Measurements from ENCODE around the gene GTF3C1. TPM values are rescaled to one million over a fixed set of nuclear protein-coding genes. Genes with fewer than 3 reads are reported as not detected.
A peak's percentile ranks its signal among the peaks of the same experiment; 100 is the strongest.

GTF3C1 gene
- total RNA-seq, 6 experiments from 2014 or later, result 66.6 to 86.1 (median 80.3) TPM

DNA sequence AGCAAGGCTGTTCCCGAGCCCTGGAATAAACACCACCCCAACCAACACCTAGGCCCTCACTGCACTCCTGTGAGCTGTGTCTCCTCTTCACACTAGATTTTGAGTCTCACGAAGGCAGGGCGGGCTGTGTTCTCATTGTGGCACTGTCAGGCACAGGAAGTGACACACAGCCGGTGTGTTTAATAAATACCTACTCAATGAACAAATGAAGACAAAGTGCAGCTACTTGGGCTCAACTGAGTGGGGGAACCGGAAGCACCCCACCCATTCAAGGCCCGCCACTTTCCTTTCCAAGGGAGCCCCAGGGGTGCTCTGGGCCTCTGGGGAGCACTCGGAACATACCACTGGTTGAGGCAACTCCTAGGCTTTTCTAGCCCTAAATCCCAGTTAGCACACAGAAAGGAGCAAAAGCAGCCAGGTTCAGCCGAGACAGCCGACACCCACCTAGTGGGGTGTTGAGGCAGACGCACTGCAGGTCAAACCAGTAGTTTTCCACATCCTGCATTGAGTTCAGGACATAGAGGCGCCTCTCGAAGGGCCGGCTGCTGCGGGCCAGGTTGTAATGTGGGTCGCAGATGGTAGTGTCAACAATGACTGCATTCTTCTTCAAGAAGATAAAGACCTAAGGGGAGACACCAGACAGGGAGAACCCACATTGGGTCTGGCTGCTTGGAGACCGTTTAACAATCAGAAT, 57.7 kb downstream of the GTF3C1 start:
- TF ChIP-seq, protein P1, sequence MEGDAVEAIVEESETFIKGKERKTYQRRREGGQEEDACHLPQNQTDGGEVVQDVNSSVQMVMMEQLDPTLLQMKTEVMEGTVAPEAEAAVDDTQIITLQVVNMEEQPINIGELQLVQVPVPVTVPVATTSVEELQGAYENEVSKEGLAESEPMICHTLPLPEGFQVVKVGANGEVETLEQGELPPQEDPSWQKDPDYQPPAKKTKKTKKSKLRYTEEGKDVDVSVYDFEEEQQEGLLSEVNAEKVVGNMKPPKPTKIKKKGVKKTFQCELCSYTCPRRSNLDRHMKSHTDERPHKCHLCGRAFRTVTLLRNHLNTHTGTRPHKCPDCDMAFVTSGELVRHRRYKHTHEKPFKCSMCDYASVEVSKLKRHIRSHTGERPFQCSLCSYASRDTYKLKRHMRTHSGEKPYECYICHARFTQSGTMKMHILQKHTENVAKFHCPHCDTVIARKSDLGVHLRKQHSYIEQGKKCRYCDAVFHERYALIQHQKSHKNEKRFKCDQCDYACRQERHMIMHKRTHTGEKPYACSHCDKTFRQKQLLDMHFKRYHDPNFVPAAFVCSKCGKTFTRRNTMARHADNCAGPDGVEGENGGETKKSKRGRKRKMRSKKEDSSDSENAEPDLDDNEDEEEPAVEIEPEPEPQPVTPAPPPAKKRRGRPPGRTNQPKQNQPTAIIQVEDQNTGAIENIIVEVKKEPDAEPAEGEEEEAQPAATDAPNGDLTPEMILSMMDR (IDR thresholded peaks at IDR 0.05), result no peak
- no peak for DNase-seq
- Mint-ChIP-seq H3K27ac (peak overlapping the region; percentile 34; the same call in 1 of the 2 replicates), H3K4me3 (no peak overlapping the region), H3K27me3 (ENCODE audit: insufficient read depth) (no peaks in the 10 kb centered on the region), H3K4me1 (ENCODE audit: low read depth) (peaks cover 27% of the 10 kb centered on the region), H3K36me3 (ENCODE audit: low read depth) (peaks cover 41% of the 10 kb centered on the region), H3K9me3 (no peaks in the 10 kb centered on the region)

DNA sequence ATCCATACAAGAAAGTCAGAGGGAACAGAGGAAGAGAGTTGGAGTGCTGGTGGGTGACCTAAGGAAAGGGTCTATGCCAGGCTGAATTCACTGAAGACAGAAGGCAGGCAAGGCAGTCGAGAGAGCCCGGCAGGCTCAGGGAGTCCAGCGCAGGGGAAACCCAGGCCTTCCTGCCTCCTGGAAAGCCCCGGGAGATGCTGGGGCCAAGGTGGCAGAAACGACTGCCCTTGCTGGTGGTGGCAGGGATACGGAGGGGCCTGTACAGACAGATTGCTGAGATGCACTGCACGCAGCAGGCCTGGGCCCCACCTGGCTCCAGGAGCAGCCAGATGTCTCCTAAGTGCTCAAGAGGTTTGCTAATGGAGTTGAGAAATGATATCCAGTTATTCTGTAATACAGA, 59.8 kb downstream of the GTF3C1 start:
- Mint-ChIP-seq H3K36me3 (ENCODE audit: low read depth) (peaks cover 52% of the 10 kb centered on the region), H3K4me1 (ENCODE audit: low read depth) (peaks cover 13% of the 10 kb centered on the region)
- DNase-seq, result no peak

DNA sequence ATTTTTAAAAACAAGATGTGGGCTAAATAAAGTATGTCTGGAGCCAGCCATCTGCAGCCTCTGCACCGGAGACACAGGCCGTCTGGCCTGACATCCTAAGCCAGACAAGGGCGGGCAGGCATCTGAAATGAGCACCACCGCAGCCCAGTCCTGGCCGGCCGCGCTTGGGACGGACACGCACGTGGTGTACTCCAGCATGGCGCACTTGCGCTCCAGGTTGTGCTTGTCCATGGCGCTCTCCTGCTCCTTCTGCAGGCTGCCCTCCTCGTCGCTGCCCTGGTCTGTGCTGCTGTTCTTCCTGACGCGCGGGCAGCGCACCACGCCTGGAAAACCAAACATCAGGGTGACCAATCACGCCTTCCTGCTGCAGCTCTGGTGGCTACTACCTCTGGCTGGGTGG, 60.3 kb downstream of the GTF3C1 start:
- TF ChIP-seq, protein P1 (IDR thresholded peaks at IDR 0.05), result no peak
- Mint-ChIP-seq H3K36me3 (ENCODE audit: low read depth) (peaks cover 52% of the 10 kb centered on the region), H3K27me3 (ENCODE audit: insufficient read depth) (no peaks in the 10 kb centered on the region)

More for the DNA sequence above, 59.8 kb downstream of the GTF3C1 start:
- Mint-ChIP-seq H3K4me3 (no peak overlapping the region), H3K9me3 (no peaks in the 10 kb centered on the region), H3K27me3 (ENCODE audit: insufficient read depth) (no peaks in the 10 kb centered on the region), H3K27ac (no peak overlapping the region)
- TF ChIP-seq, protein P1 (IDR thresholded peaks at IDR 0.05), result no peak

DNA sequence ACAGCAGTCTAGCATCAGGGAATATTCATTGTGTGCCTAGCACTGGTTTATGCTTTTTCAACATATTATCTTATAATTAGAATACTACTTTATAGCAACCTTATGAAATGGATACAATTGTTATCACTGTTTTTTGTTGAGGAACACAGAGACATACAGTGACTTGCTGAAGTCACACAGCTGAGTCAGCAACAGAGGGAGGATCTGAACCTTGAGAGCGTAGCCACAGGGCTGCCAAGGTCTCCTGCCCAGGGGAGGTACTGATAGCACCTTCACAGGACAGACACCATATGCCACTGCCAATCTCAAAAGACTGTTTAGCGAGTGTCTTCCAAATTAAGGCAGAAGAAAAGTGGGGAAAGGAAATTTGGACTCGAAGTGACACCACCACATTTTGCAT, 63.0 kb downstream of the GTF3C1 start:
- H3K4me1 Mint-ChIP-seq (ENCODE audit: low read depth), result peaks cover 3% of the 10 kb centered on the region
- H3K27me3 Mint-ChIP-seq (ENCODE audit: insufficient read depth), result no peaks in the 10 kb centered on the region
- no peak for DNase-seq
- no peak overlapping the region for H3K4me3 Mint-ChIP-seq
- no peak overlapping the region for H3K27ac Mint-ChIP-seq
- H3K9me3 Mint-ChIP-seq, result no peaks in the 10 kb centered on the region
- H3K36me3 Mint-ChIP-seq (ENCODE audit: low read depth), result peaks cover 46% of the 10 kb centered on the region
- TF ChIP-seq, protein P1 (IDR thresholded peaks at IDR 0.05), result no peak

More for the DNA sequence above, 60.3 kb downstream of the GTF3C1 start:
- DNase-seq, result no peak
- Mint-ChIP-seq H3K27ac (no peak overlapping the region), H3K4me3 (no peak overlapping the region), H3K4me1 (ENCODE audit: low read depth) (peaks cover 8% of the 10 kb centered on the region), H3K9me3 (no peaks in the 10 kb centered on the region)

DNA sequence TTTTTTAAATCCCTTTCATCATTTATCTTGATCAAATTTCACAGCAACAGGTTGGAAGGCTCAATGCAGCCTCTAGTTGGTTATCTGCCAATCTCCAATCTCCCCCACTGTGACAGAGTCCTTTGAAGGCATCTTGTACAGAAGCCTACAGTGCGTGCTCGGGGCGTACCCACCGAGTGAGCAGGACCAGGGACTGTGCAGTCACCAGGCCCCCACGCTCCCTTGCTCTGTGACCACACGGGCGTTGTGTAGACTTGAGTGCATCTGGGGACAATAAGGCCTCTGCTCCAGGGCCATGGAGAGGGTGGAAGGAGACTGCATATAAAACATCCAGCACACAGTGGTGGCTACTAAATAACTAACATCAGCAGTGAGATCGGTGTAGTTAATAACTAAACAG, 63.4 kb downstream of the GTF3C1 start:
- no peak for DNase-seq
- H3K4me1 Mint-ChIP-seq (ENCODE audit: low read depth), result no peaks in the 10 kb centered on the region
- no peaks in the 10 kb centered on the region for H3K9me3 Mint-ChIP-seq
- no peak overlapping the region for H3K4me3 Mint-ChIP-seq
- H3K36me3 Mint-ChIP-seq (ENCODE audit: low read depth), result peaks cover 49% of the 10 kb centered on the region
- no peaks in the 10 kb centered on the region for H3K27me3 Mint-ChIP-seq (ENCODE audit: insufficient read depth)
- TF ChIP-seq, protein P1 (IDR thresholded peaks at IDR 0.05), result no peak
- H3K27ac Mint-ChIP-seq, result no peak overlapping the region
